K562 (cell line): Measurements from ENCODE around the gene ZFP36. TPM values are rescaled to one million over a fixed set of nuclear protein-coding genes. Genes with fewer than 3 reads are reported as not detected.
A peak's percentile ranks its signal among the peaks of the same experiment; 100 is the strongest.

ENCODE experiments used
- CSDE1 ChIP-seq, 2 experiments: fragments of 450-650 bp; IDR thresholded peaks; 2 replicates each; pipeline ENCODE4 v1.6.1; 2016; ENCODE audit warnings: mild to moderate bottlenecking in 1 of 2
- DACH1 ChIP-seq: fragments of 450-650 bp; IDR thresholded peaks from 2 replicates; pipeline ENCODE4 v1.6.1; 2018; ENCODE audit not compliant: partially characterized antibody
- KLF10 ChIP-seq: fragments of 250-450 bp; sonication (Bioruptor Pico); IDR thresholded peaks from 2 replicates; pipeline ENCODE4 v1.6.1; 2021; ENCODE audit warnings: matching md5 sums
- NONO ChIP-seq, 2 experiments: fragments of 200-400 bp in 1 of 2; fragments of 450-650 bp in 1 of 2; formaldehyde crosslinking in 1 of 2; IDR thresholded peaks; 2 replicates each; pipeline ENCODE4 v1.6.1; 2017; ENCODE audit warnings: low read depth in 2 of 2, mild to moderate bottlenecking in 2 of 2, moderate library complexity in 2 of 2, low read length in 1 of 2
- PHTF2 ChIP-seq: fragments of 250-450 bp; sonication (Bioruptor Pico); IDR thresholded peaks from 2 replicates; pipeline ENCODE4 v1.5.0; 2021; ENCODE audit warnings: mild to moderate bottlenecking
- POLR2A ChIP-seq: fragments of 450-650 bp; conservative IDR thresholded peaks from 2 replicates; pipeline ENCODE4 v1.6.1; 2016
- POLR2AphosphoS5 ChIP-seq: IDR thresholded peaks from 2 replicates; pipeline ENCODE4 v1.6.1; 2011; ENCODE audit warnings: mild to moderate bottlenecking, low read depth, low read length, moderate library complexity; ENCODE audit not compliant: control insufficient read depth, insufficient read depth
- SIX5 ChIP-seq, 2 experiments: IDR thresholded peaks; 2 replicates each; pipeline ENCODE4 v1.6.1; 2011; ENCODE audit warnings: low read length in 2 of 2, borderline replicate concordance in 1 of 2, low read depth in 1 of 2, mild to moderate bottlenecking in 1 of 2, moderate library complexity in 1 of 2; ENCODE audit not compliant: insufficient read depth in 1 of 2
- SOX6 ChIP-seq: fragments of 450-650 bp; IDR thresholded peaks from 2 replicates; pipeline ENCODE4 v1.6.1; 2014; ENCODE audit warnings: mild to moderate bottlenecking
- STAG1 ChIP-seq: sonication (generic); formaldehyde crosslinking; IDR thresholded peaks from 2 replicates; pipeline ENCODE4 v1.5.0; 2020; ENCODE audit warnings: missing genetic modification reagents, borderline replicate concordance
- TBP ChIP-seq: optimal IDR thresholded peaks from 2 replicates; pipeline ENCODE3; 2011; ENCODE audit warnings: low read depth, low read length, improper control_type of control experiment
- YY1 ChIP-seq, 3 experiments: IDR thresholded peaks; 2 replicates each; pipeline ENCODE4 v1.6.1; 2011; ENCODE audit warnings: low read length in 2 of 3, mild to moderate bottlenecking in 2 of 3, moderate library complexity in 2 of 3, borderline replicate concordance in 1 of 3, control low read depth in 1 of 3, low read depth in 1 of 3; ENCODE audit not compliant: insufficient read depth in 3 of 3, insufficient replicate concordance in 2 of 3, control insufficient read depth in 1 of 3, insufficient read length in 1 of 3; ENCODE audit errors: extremely low read depth in 1 of 3
- ZNF263 ChIP-seq: sonication (generic); formaldehyde crosslinking; IDR thresholded peaks from 2 replicates; pipeline ENCODE4 v1.8.0; 2022; ENCODE audit warnings: mild to moderate bottlenecking, missing genetic modification reagents, borderline replicate concordance
- polyA plus RNA-seq, 8 experiments: library from polyadenylated mRNA; depleted of rRNA in 4 of 8; stranded (reverse) in 5 of 8; unstranded in 3 of 8; fragments of >200 nt; fragmentation: Nextera tagmentation in 2 of 8; fragmentation: Illumina TruSeq in 1 of 8; extraction: Ambion mirVana in 2 of 8; extraction: Trizol in 1 of 8; gene quantifications; 2 replicates each; pipeline versions ENCODE4 v1.2.1 to v1.2.3, GENCODE V29; 2011 to 2014; ENCODE audit warnings: inconsistent platforms in 1 of 8, missing spikeins in 1 of 8
- total RNA-seq, 7 experiments: library from RNA; depleted of rRNA in 6 of 7; stranded (reverse); fragments of >200 nt in 6 of 7; fragmentation: Illumina TruSeq in 2 of 7; extraction: Trizol in 2 of 7; gene quantifications; 2 replicates each; pipeline versions ENCODE4 v1.2.1 to v1.2.3, GENCODE V29; 2011 to 2021; ENCODE audit warnings: low replicate concordance in 1 of 7
- TF ChIP-seq, protein P1 (sequence below), 2 experiments: fragments of 450-650 bp in 1 of 2; sonication (generic) in 1 of 2; formaldehyde crosslinking in 1 of 2; IDR thresholded peaks; 2 replicates each; pipeline versions ENCODE4 v1.7.1 to v1.9.0; 2016 to 2022; ENCODE audit warnings: inconsistent platforms in 1 of 2, mild to moderate bottlenecking in 1 of 2, missing genetic modification reagents in 1 of 2
- TF ChIP-seq, protein P2 (sequence below): fragments of 450-650 bp; IDR thresholded peaks from 2 replicates; pipeline ENCODE4 v1.7.0; 2016; ENCODE audit warnings: borderline replicate concordance

ZFP36 gene
- total and polyA plus RNA-seq, 9 of the 15 experiments (the other 6 are each of a cell fraction or from before 2014, with no cell fraction given), result 1.0 to 20.1 (median 3.5) TPM

DNA sequence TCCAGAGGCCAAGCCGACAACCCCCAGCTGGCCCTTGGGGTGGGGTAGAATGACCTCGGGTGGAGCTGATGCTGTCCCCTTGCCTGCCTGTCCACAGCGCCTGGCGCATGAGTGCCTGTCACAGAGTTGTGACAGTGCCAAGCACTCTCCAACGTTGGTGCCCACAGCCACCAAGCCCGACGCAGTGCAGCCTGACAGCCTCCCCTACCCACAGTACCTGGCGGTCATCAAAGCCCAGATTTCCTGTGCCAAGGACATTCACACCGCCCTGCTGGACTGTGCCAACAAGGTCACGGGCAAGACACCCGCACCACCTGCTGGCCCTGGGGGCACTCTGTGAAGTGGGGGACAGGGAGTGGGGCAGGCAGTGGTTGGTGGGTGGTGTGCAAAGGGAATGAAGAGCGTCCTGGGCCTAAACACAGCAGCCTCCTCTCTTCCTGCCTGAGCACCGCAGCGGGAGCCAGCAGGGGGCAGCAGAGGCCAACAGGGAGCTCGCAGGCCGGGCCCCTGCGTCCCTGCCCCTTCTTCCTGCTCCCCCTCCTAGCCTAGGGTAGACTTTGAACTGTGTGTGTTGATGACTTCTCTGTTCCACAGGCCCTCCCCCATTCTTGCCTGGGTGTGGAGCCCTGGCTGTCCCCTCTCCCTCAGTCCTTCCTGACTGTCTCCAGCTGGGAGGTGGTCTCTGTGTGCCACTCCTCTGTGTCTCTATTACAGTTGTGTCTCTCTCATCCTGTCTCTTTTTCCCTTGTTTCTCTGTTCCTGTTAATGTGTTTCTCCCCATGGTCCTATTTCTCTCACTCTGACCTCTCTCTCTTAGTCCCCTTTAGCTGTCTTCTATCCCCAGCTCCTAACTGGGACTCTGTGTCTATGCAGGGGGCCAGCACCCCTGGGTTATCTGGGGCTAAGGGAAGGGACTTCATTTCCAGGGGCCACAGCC, 9.0 kb upstream of the ZFP36 start (continued):
- TF ChIP-seq, protein P1, sequence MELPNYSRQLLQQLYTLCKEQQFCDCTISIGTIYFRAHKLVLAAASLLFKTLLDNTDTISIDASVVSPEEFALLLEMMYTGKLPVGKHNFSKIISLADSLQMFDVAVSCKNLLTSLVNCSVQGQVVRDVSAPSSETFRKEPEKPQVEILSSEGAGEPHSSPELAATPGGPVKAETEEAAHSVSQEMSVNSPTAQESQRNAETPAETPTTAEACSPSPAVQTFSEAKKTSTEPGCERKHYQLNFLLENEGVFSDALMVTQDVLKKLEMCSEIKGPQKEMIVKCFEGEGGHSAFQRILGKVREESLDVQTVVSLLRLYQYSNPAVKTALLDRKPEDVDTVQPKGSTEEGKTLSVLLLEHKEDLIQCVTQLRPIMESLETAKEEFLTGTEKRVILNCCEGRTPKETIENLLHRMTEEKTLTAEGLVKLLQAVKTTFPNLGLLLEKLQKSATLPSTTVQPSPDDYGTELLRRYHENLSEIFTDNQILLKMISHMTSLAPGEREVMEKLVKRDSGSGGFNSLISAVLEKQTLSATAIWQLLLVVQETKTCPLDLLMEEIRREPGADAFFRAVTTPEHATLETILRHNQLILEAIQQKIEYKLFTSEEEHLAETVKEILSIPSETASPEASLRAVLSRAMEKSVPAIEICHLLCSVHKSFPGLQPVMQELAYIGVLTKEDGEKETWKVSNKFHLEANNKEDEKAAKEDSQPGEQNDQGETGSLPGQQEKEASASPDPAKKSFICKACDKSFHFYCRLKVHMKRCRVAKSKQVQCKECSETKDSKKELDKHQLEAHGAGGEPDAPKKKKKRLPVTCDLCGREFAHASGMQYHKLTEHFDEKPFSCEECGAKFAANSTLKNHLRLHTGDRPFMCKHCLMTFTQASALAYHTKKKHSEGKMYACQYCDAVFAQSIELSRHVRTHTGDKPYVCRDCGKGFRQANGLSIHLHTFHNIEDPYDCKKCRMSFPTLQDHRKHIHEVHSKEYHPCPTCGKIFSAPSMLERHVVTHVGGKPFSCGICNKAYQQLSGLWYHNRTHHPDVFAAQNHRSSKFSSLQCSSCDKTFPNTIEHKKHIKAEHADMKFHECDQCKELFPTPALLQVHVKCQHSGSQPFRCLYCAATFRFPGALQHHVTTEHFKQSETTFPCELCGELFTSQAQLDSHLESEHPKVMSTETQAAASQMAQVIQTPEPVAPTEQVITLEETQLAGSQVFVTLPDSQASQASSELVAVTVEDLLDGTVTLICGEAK (IDR thresholded peaks at IDR 0.05), result no peak
- TF ChIP-seq, protein P1 (CRISPR knock-in tag; IDR thresholded peaks at IDR 0.05), result no peak
- TF ChIP-seq KLF10 (CRISPR knock-in tag) (no peak), NONO (IDR thresholded peaks at IDR 0.05; ENCODE audit: low read depth in 2 of 2, low read length in 1 of 2) (no peak), SOX6 (0 out of 2 replicates have a peak, but pooled peaks have one; percentile 9), POLR2AphosphoS5 (peak; percentile 46; the same call in 1 of the 2 replicates), STAG1 (peak; percentile 58; the same call in 1 of the 2 replicates), YY1 (IDR thresholded peaks at IDR 0.05; ENCODE audit: borderline replicate concordance in 1 of 3, control insufficient read depth in 1 of 3, extremely low read depth in 1 of 3, insufficient read depth in 3 of 3, insufficient read length in 1 of 3, insufficient replicate concordance in 2 of 3, low read depth in 1 of 3, low read length in 2 of 3) (peak in 1 of 3 experiments; percentile 65), POLR2A (0 out of 2 replicates have a peak, but pooled peaks have one; percentile 26), TBP (peak; percentile 21), PHTF2 (no peak), SIX5 (IDR thresholded peaks at IDR 0.05; ENCODE audit: borderline replicate concordance in 1 of 2, insufficient read depth in 1 of 2, low read depth in 1 of 2, low read length in 2 of 2) (no peak), DACH1 (no peak), CSDE1 (IDR thresholded peaks at IDR 0.05) (no peak), ZNF263 (CRISPR knock-in tag) (peak; percentile 80)
- TF ChIP-seq, protein P2, sequence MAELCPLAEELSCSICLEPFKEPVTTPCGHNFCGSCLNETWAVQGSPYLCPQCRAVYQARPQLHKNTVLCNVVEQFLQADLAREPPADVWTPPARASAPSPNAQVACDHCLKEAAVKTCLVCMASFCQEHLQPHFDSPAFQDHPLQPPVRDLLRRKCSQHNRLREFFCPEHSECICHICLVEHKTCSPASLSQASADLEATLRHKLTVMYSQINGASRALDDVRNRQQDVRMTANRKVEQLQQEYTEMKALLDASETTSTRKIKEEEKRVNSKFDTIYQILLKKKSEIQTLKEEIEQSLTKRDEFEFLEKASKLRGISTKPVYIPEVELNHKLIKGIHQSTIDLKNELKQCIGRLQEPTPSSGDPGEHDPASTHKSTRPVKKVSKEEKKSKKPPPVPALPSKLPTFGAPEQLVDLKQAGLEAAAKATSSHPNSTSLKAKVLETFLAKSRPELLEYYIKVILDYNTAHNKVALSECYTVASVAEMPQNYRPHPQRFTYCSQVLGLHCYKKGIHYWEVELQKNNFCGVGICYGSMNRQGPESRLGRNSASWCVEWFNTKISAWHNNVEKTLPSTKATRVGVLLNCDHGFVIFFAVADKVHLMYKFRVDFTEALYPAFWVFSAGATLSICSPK, result 0 out of 2 replicates have a peak, but pooled peaks have one; percentile 67
